MM.1S (cell line): ENCODE data around the gene NBAS.

Source experiments
- DNase-seq: peaks from one replicate; pipeline ENCODE4 v3.0.0-alpha.2; 2015
- H2AFZ ChIP-seq: fragments of 300-600 bp; sonication (generic); 2 replicates; pipeline ENCODE4 v1.6.0; 2016; ENCODE audit warnings: antibody characterized with exemption, low read length
- H3F3A ChIP-seq: fragments of 300-600 bp; sonication (generic); 2 replicates; pipeline ENCODE4 v1.6.1; 2016; ENCODE audit warnings: mild to moderate bottlenecking, antibody characterized with exemption, low read length, moderate library complexity, mixed read lengths; ENCODE audit not compliant: insufficient read depth
- H3K27ac ChIP-seq: fragments of 300-600 bp; sonication (generic); 2 replicates; pipeline ENCODE4 v1.5.1; 2016; ENCODE audit warnings: mild to moderate bottlenecking, low read length
- H3K27me3 ChIP-seq: fragments of 300-600 bp; sonication (generic); replicated peaks from 2 replicates; pipeline ENCODE4 v1.6.0; 2016; ENCODE audit warnings: low read length; ENCODE audit not compliant: insufficient read depth
- H3K36me3 ChIP-seq: fragments of 300-600 bp; sonication (generic); replicated peaks from 2 replicates; pipeline ENCODE4 v1.6.1; 2016; ENCODE audit warnings: mild to moderate bottlenecking, low read length, mixed read lengths; ENCODE audit not compliant: insufficient read depth
- H3K4me1 ChIP-seq: fragments of 300-600 bp; sonication (generic); 2 replicates; pipeline ENCODE4 v1.6.1; 2016; ENCODE audit warnings: low read length, mixed read lengths
- H3K4me2 ChIP-seq: fragments of 300-600 bp; sonication (generic); 2 replicates; pipeline ENCODE4 v1.6.0; 2016; ENCODE audit warnings: low read depth, low read length
- H3K4me3 ChIP-seq: fragments of 300-600 bp; sonication (generic); 2 replicates; pipeline ENCODE4 v1.5.1; 2016; ENCODE audit warnings: low read length, mixed read lengths
- H3K79me2 ChIP-seq: fragments of 300-600 bp; sonication (generic); 2 replicates; pipeline ENCODE4 v1.6.1; 2016; ENCODE audit warnings: mixed run types, low read length, mixed read lengths
- H3K9ac ChIP-seq: fragments of 300-600 bp; sonication (generic); 2 replicates; pipeline ENCODE4 v1.6.1; 2016; ENCODE audit warnings: low read length, mixed read lengths
- H3K9me2 ChIP-seq: fragments of 300-600 bp; sonication (generic); replicated peaks from 2 replicates; pipeline ENCODE4 v1.6.1; 2016; ENCODE audit warnings: mild to moderate bottlenecking, low read length, mixed read lengths; ENCODE audit not compliant: insufficient read depth
- H3K9me3 ChIP-seq: fragments of 300-600 bp; sonication (generic); replicated peaks from 2 replicates; pipeline ENCODE4 v1.6.1; 2016; ENCODE audit warnings: mild to moderate bottlenecking, low read length, mixed read lengths; ENCODE audit not compliant: insufficient read depth
- H4K20me1 ChIP-seq: fragments of 300-600 bp; sonication (generic); 2 replicates; pipeline ENCODE4 v1.6.1; 2016; ENCODE audit warnings: mild to moderate bottlenecking, low read length, moderate library complexity, mixed read lengths; ENCODE audit not compliant: insufficient read depth
- CTCF ChIP-seq: fragments of 300-600 bp; sonication (generic); IDR thresholded peaks from 2 replicates; pipeline ENCODE4 v1.5.1; 2016; ENCODE audit warnings: antibody characterized with exemption, low read length, mixed read lengths
- EZH2 ChIP-seq: fragments of 300-600 bp; sonication (generic); optimal IDR thresholded peaks from 2 replicates; pipeline ENCODE3; 2017; ENCODE audit warnings: low read depth, mild to moderate bottlenecking, antibody characterized with exemption, low read length, mixed read lengths
- EZH2phosphoT487 ChIP-seq: fragments of 300-600 bp; sonication (generic); IDR thresholded peaks from 2 replicates; pipeline ENCODE4 v1.6.1; 2018; ENCODE audit warnings: antibody characterized with exemption, low read length

Gene NBAS

GRCh38 chr2:15187702-15188101, 373.4 kb downstream of the NBAS start:
- Histone ChIP-seq H3K4me1 (no peaks in the 10 kb centered on the region), H3K9ac (no peak overlapping the region), H3F3A (no peaks in the 10 kb centered on the region), H3K36me3 (no peaks in the 10 kb centered on the region; the same call in 1 of the 2 replicates), H3K27me3 (no peaks in the 10 kb centered on the region), H4K20me1 (no peaks in the 10 kb centered on the region), H3K9me3 (no peaks in the 10 kb centered on the region), H3K4me3 (no peak overlapping the region), H2AFZ (no peak overlapping the region), H3K27ac (no peak overlapping the region), H3K79me2 (no peaks in the 10 kb centered on the region), H3K9me2 (no peaks in the 10 kb centered on the region), H3K4me2 (no peak overlapping the region)
- TF ChIP-seq EZH2phosphoT487: no peak
- no peak for TF ChIP-seq EZH2
- TF ChIP-seq CTCF: no peak
- DNase-seq: no peak

- H3K4me2 ChIP-seq: no peak overlapping the region
- TF ChIP-seq CTCF (no peak), EZH2 (no peak), EZH2phosphoT487 (no peak)
These were observed 375.0 kb downstream of the NBAS start for GRCh38 chr2:15186118-15186517.

GRCh38 chr2:15184491-15184890, 376.6 kb downstream of the NBAS start:
- H4K20me1 ChIP-seq: no peaks in the 10 kb centered on the region
- TF ChIP-seq EZH2phosphoT487 (no peak), CTCF (no peak), EZH2 (no peak)
- no peak overlapping the region for H3K4me3 ChIP-seq
- no peak overlapping the region for H3K4me2 ChIP-seq
- H3K27ac ChIP-seq: no peak overlapping the region
- H3K9me3 ChIP-seq: no peaks in the 10 kb centered on the region
- no peaks in the 10 kb centered on the region for H3K36me3 ChIP-seq
- H3K9ac ChIP-seq: no peak overlapping the region
- DNase-seq: no peak
- H3K79me2 ChIP-seq: no peaks in the 10 kb centered on the region
- H3K4me1 ChIP-seq: no peaks in the 10 kb centered on the region
- no peaks in the 10 kb centered on the region for H3K9me2 ChIP-seq
- H3F3A ChIP-seq: no peaks in the 10 kb centered on the region
- H2AFZ ChIP-seq: no peak overlapping the region
- H3K27me3 ChIP-seq: no peaks in the 10 kb centered on the region

More at GRCh38 chr2:15186118-15186517, 375.0 kb downstream of the NBAS start:
- H3K27ac ChIP-seq: no peak overlapping the region
- H4K20me1 ChIP-seq: no peaks in the 10 kb centered on the region
- no peaks in the 10 kb centered on the region for H3K79me2 ChIP-seq
- no peaks in the 10 kb centered on the region for H3K4me1 ChIP-seq
- H3K9me3 ChIP-seq: no peaks in the 10 kb centered on the region
- no peak overlapping the region for H2AFZ ChIP-seq
- H3K27me3 ChIP-seq: no peaks in the 10 kb centered on the region
- H3K9me2 ChIP-seq: no peaks in the 10 kb centered on the region
- no peak overlapping the region for H3K4me3 ChIP-seq
- no peaks in the 10 kb centered on the region for H3F3A ChIP-seq
- DNase-seq: no peak
- no peaks in the 10 kb centered on the region; the same call in 1 of the 2 replicates for H3K36me3 ChIP-seq
- H3K9ac ChIP-seq: no peak overlapping the region
